ENCODE data around the gene LAPTM5.

GRCh38 chr1:30718636-30719405 lies 38.8 kb downstream of the LAPTM5 start:
- TF ChIP-seq CTCF (IDR thresholded peaks at IDR 0.05) (peak; percentile 94 to 100 (median 99)), POLR2A (IDR thresholded peaks at IDR 0.05) (peak in 1 of 2 donors; percentile 96), POLR2AphosphoS5 (IDR thresholded peaks at IDR 0.05; ENCODE audit: insufficient read depth in 1 of 2, low read depth in 1 of 2) (peak; percentile 34 to 99)

All from vagina (tissue), 2 donors.